NT2/D1 (cell line): Measurements from ENCODE around the gene CAMK4.

Source experiments
- DNase-seq: peaks from one replicate; pipeline ENCODE4 v3.0.0-alpha.2; 2011; ENCODE audit warnings: low read depth, low spot score
- H3K27me3 ChIP-seq: 2 replicates; pipeline ENCODE4 v1.6.0; 2011; ENCODE audit warnings: mild to moderate bottlenecking; ENCODE audit not compliant: insufficient read length, insufficient read depth
- H3K36me3 ChIP-seq: 2 replicates; pipeline ENCODE4 v1.6.1; 2011; ENCODE audit warnings: mild to moderate bottlenecking, low read length, mixed read lengths; ENCODE audit not compliant: insufficient read depth, insufficient read length
- H3K4me1 ChIP-seq: 2 replicates; pipeline ENCODE4 v1.5.1; 2011; ENCODE audit not compliant: insufficient read depth, insufficient read length
- H3K4me3 ChIP-seq: 2 replicates; pipeline ENCODE4 v1.5.1; 2011; ENCODE audit warnings: low read depth; ENCODE audit not compliant: insufficient read length
- H3K9ac ChIP-seq: 2 replicates; pipeline ENCODE4 v1.6.0; 2011; ENCODE audit warnings: low read depth; ENCODE audit not compliant: insufficient read length
- H3K9me3 ChIP-seq: 2 replicates; pipeline ENCODE4 v1.5.1; 2011; ENCODE audit warnings: mild to moderate bottlenecking, low read length; ENCODE audit not compliant: insufficient read depth
- SUZ12 ChIP-seq: IDR thresholded peaks from 2 replicates; pipeline ENCODE4 v1.6.1; 2011; ENCODE audit not compliant: insufficient read length, insufficient read depth; ENCODE audit errors: extremely low read depth
- YY1 ChIP-seq: IDR thresholded peaks from 2 replicates; pipeline ENCODE4 v1.6.1; 2011; ENCODE audit not compliant: insufficient read length, insufficient read depth
- ZNF274 ChIP-seq: IDR thresholded peaks from 2 replicates; pipeline ENCODE4 v1.6.1; 2011; ENCODE audit warnings: mild to moderate bottlenecking, low read depth, low read length

CAMK4 gene

GRCh38 chr5:111224561-111225345 is 569 bp downstream of the CAMK4 start:
- no peak for DNase-seq
- H3K9me3 ChIP-seq, result no peaks in the 10 kb centered on the region
- H3K4me1 ChIP-seq, result peaks cover 2% of the 10 kb centered on the region
- no peaks in the 10 kb centered on the region for H3K36me3 ChIP-seq
- peak overlapping the region; percentile 90 for H3K9ac ChIP-seq
- TF ChIP-seq SUZ12 (no peak), YY1 (no peak), ZNF274 (no peak)
- H3K27me3 ChIP-seq, result peaks cover 11% of the 10 kb centered on the region
- H3K4me3 ChIP-seq, result peak overlapping the region; percentile 71

- DNase-seq, result no peak
- Histone ChIP-seq H3K9ac (no peak overlapping the region), H3K27me3 (peaks cover 11% of the 10 kb centered on the region), H3K9me3 (no peaks in the 10 kb centered on the region), H3K4me1 (peaks cover 2% of the 10 kb centered on the region), H3K4me3 (no peak overlapping the region), H3K36me3 (no peaks in the 10 kb centered on the region)
- TF ChIP-seq ZNF274 (no peak), YY1 (no peak), SUZ12 (no peak)
These were observed 1.7 kb downstream of the CAMK4 start for GRCh38 chr5:111225926-111226325.

GRCh38 chr5:111226556-111226955 is 2.4 kb downstream of the CAMK4 start:
- no peaks in the 10 kb centered on the region for H3K9me3 ChIP-seq
- H3K36me3 ChIP-seq, result no peaks in the 10 kb centered on the region
- DNase-seq, result no peak
- no peak overlapping the region for H3K4me3 ChIP-seq
- peaks cover 11% of the 10 kb centered on the region for H3K27me3 ChIP-seq
- H3K4me1 ChIP-seq, result peaks cover 2% of the 10 kb centered on the region
- TF ChIP-seq YY1 (no peak), ZNF274 (no peak), SUZ12 (no peak)
- no peak overlapping the region for H3K9ac ChIP-seq

GRCh38 chr5:111227226-111227782 is 3.1 kb downstream of the CAMK4 start:
- no peak overlapping the region for H3K4me3 ChIP-seq
- TF ChIP-seq ZNF274 (no peak), YY1 (no peak), SUZ12 (no peak)
- H3K4me1 ChIP-seq, result peaks cover 2% of the 10 kb centered on the region
- no peak overlapping the region for H3K9ac ChIP-seq
- no peaks in the 10 kb centered on the region for H3K36me3 ChIP-seq
- no peak for DNase-seq
- H3K9me3 ChIP-seq, result no peaks in the 10 kb centered on the region
- peaks cover 11% of the 10 kb centered on the region for H3K27me3 ChIP-seq

GRCh38 chr5:111227801-111228200 is 3.6 kb downstream of the CAMK4 start:
- H3K27me3 ChIP-seq, result peaks cover 11% of the 10 kb centered on the region
- no peak overlapping the region for H3K4me3 ChIP-seq
- DNase-seq, result no peak
- peaks cover 2% of the 10 kb centered on the region for H3K4me1 ChIP-seq
- TF ChIP-seq SUZ12 (no peak), YY1 (no peak), ZNF274 (no peak)
- H3K36me3 ChIP-seq, result no peaks in the 10 kb centered on the region
- H3K9ac ChIP-seq, result no peak overlapping the region
- H3K9me3 ChIP-seq, result no peaks in the 10 kb centered on the region

GRCh38 chr5:111228520-111229220 is 4.5 kb downstream of the CAMK4 start:
- Histone ChIP-seq H3K9me3 (no peaks in the 10 kb centered on the region), H3K27me3 (peaks cover 11% of the 10 kb centered on the region), H3K9ac (no peak overlapping the region), H3K4me3 (no peak overlapping the region), H3K4me1 (peaks cover 2% of the 10 kb centered on the region), H3K36me3 (no peaks in the 10 kb centered on the region)
- no peak for DNase-seq
- TF ChIP-seq ZNF274 (no peak), SUZ12 (no peak), YY1 (no peak)
